OCI-M2 (cell line): ENCODE measurements around the gene PAGR1.
"Not testable (repeated sequence)": the region's sequence is repeated elsewhere in the genome, so short reads cannot be mapped to it uniquely, and the experiment has no call there.

ENCODE experiments used
- DNase-seq: peaks from one replicate; lab custom pipeline; 2025; ENCODE audit not compliant: unreplicated experiment; lab: John Stamatoyannopoulos, UW

Gene PAGR1

DNA sequence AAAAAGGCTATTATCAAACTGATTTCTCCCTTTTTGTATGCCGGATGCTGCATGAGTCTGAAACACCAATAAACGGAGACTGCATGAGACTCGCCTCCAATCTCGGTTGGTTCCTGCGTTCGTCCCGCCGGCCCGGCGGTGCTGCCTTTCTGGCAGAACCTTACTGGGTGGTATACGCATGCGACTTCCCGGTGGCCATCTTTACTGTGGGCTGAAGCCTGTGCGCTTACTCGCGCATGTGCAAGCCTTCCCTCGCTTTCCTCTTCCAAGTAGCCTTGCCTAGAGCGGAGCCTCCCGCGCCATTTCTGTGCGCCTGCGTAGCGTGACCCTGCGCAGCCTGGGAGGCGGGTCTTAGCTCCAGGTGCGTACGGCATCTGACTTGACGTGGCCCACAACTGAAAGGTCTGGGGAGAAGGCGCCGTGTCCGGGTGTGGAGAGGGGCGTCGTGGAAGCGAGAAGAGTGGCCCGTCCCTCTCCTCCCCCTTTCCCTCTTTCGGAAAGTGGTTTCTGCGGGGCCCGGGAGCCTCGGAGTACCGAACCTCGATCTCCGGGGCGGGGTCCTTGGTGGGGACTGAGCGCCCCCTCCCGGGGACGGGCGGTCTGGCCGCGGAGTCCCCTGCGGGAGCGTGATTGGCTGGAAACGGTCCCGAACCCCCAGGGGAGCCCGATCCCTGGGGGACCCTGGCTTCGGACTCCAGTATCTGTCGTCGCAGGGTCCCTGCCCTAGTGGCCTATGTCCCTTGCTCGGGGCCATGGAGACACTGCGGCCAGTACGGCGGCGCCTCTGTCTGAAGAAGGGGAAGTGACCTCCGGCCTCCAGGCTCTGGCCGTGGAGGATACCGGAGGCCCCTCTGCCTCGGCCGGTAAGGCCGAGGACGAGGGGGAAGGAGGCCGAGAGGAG, at the start of gene PAGR1:
TSS of gene PAGR1 (plus strand) at position 360 of the 901 bp plus-strand sequence. CDS start at position 734, 374 bp downstream.
- DNase-seq, result peak; percentile 77

DNA sequence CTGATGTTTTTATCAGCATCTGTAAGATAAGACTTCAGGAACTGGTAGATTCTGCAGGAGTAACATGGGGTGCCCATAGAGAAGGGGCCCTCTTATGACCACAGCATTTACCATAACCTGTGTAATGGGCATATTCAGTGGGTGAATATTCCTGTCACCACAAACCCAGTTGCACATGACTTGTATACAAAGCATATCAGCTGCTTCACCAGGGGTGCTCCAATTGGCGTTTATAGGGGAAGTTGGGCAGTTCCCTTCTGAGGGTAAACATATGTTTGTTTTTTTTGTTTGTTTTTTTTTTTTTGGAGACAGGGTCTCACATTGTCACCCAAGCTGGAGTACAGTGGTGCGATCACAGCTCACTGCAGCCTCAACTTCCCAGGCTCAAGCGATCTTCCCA, 49.4 kb upstream of the PAGR1 start:
- no peak for DNase-seq

DNA sequence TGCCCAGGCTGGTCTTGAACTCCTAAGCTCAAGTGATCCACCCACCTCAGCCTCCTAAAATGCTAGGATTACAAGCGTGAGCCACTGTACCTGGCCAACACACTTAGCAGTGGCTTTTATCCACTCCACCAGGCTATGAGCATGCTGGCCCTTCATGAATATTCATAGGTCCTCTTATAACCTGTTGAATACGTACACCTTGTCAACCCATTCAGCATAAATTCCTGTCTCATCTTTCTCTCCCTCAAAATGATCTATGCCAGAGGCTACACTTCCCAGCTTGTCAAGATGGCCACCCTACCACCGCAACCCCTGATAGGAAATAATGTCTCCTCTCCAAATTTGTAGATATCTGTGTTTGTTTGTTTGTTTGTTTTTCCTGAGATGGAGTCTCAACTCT, 48.9 kb upstream of the PAGR1 start:
- no peak for DNase-seq

DNA sequence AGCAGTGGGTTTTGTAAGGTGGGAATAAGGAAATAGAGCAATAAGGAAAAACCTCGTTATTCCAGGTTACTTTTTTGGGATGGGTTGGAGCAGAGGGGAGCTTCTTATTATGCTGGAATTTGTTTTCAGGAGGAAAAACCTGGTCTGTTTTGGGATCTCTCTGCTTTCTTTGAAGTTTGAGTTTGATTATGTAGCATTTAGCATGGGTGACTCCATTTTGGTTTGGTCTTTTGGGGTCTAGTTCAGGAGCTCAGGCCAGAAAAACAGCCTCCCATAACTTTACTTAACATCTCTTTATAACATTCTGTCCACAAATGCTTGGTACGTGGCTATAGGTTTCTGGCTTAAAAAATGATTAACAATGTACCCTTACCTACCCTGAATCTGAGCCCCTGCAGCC, 46.4 kb upstream of the PAGR1 start:
- no peak for DNase-seq

DNA sequence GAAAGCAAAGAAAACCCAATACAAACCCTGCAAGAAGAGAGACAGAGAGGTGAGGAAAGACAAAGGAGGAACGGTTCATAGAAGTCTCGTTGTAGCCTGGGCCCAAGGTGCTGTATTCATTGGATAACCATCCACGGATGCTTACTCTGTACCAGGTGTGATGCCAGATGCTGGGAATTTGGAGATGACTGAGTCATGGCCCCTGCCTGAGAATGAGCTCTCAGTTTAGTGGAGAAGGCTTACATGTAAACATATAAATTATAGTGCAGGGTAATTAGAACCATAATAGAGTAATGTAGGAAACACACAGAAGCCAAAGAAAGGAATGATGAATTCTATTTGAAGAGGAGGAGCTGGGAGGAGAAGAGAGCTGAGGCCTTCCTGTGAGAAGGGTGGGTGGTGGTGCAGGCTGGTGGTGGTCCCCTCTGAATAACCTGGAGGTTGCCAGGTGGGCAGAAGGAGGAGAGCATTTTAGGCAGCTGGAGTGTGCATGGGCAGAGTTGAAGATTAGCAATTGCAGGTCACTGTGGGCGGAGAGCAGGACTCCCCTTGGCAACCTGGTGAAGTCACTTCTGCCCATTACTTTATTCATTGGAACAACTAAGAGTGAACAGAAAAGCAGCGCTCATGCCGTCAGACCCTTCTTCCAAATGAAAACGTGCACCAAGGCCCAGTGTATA, 45.6 kb upstream of the PAGR1 start:
- no peak for DNase-seq

DNA sequence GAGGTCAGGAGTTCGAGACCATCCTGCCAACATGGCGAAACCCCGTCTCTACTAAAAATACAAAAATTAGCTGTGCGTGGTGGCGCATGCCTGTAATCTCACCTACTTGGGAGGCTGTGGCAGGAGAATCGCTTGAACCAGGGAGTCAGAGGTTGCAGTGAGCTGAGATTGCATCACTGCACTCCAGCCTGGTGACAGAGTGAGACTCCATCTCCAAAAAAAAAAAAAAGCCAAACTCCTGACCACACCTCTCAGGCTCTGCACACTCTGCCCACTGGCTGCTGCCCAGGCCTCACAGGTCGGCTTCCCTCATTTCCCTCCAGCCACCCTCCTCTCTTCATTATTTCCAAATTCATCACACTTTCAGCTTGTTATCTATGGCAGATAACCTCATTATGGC, 43.6 kb upstream of the PAGR1 start:
- not testable (repeated sequence) for DNase-seq

DNA sequence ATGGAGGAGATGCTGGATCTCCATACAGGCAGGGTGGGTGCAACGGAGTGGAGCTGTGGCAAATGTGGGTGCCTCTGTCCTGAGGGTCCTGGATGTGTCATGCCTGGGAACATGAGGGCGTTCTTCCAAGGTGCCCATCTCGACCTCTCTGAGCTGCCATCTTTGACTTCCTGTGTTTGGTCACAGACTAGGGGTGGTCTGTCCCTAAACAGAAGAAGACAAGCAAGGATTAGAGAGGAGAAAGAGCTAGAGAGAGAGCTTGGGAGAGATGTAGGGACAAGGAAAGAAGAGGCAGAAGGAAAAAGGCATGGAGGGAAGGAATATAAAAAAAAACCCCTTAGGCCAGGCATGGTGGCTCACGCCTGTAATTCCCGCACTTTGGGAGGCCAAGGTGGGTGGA, 41.2 kb upstream of the PAGR1 start:
- DNase-seq, result no peak

DNA sequence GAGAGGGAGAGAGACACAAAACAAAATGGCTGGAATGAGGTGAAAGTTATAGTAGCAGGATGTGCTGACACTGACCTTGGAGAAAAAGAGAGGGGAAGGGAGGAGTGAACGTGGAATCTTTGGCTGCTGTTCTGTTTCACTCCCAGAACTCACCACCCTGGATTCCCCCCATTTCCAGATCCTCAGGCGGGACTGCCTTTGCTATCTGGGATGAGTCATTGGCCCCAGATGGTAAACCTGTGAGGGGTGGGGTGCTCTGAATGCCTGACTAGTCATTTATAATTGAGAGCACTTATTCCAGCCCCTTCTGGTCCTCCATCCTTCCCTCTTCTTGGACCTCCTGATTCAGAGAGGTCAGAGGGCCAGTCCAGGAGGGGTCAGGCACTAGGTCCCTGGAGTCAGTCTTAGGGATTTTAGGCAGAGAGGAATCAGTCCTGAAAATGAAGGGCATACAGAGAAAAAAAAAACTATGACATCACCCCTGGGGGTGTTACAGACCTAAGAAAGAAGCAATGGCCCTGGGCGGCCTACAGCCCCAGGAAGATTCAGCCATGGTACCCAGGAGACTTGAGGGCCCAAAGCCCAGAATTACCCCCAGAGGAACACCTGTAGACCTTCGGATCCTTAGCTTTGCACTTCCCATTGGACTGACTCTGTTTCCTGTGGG, 40.1 kb upstream of the PAGR1 start:
- DNase-seq, result no peak

DNA sequence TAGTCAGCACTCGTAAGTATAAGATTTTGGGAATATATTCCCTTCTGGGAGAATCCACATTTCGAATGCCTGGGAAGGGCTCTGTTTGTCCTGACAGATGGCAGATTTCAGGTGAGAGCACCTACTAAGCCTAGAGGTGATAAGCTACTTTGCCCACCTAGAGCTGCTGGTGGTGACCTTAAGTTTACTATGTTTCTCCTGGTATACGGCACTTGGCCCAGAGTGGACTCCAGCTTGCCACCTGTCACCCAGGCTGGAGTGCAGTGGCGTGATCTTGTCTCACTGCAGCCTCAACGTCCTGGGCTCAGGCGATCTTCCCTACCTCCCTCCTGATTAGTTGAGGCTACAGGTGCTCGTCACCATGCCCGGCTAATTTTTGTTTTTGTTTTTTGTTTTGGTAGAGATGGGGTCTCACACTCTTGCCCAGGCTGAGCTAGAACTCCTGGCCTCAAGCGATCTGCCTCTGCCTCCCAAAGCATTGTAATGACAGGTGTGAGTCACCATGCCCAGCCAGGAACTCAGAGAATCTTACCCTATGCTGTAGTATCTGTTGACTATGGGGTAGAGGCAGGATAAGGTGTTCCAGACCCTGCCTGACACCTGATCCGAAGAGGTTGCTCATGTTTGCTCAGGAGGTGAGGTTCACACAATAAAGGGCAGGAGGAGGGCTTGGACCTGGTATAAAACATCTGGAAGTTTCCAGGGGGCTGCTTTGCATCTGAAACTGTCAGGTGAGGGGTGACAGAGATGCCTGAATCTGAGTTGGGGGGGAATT, 38.2 kb upstream of the PAGR1 start, which contains the start of gene ZG16:
TSS of gene ZG16 (plus strand) at position 681 of the 775 bp plus-strand sequence. CDS start 1,011 bp downstream, outside the sequence.
- no peak for DNase-seq

DNA sequence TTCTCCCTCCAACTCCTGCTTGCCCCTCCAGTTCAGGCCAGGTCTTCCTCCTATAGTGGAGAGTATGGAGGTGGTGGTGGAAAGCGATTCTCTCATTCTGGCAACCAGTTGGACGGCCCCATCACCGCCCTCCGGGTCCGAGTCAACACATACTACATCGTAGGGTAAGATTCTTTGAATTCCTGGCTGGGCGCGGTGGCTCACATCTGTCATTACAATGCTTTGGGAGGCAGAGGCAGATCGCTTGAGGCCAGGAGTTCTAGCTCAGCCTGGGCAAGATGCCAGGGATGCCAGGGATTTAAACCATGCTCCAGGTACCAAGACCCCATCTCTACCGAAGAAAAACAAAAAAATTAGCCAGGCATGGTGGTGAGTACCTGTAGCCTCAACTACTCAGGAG, 36.5 kb upstream of the PAGR1 start:
- DNase-seq, result no peak

DNA sequence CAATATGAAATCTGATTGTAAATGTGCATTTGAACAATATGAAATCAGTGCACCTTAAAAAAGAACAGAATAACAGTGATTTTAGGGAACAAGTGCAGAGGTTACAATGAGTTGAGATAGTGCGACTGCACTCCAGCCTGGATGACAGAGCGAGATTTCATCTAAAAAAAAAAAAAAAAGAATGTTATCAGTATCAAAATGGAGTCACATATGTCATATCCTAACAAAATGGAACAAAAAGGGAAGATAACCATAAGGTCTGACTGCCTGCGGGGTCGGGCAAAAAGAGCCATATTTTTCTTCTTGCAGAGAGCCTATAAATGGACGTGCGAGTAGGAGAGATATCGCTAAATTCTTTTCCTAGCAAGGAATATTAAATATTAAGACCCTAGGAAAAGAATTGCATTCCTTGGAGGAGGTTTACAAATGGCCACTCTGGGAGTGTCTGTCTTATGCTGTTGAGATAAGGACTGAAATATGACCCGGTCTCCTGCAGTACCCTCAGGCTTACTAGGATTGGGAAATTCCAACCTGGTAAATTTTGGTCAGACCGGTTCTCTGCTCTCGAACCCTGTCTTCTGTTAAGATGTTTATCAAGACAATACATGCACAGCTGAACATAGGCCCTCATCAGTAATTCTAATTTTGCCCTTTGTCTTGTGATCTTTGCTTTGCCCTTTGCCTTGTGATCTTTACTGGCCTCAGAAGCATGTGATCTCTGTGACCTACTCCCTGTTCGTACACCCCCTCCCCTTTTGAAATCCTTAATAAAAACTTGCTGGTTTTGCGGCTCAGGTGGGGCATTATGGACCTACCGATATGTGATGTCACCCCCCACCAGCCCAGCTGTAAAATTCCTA, 32.6 kb upstream of the PAGR1 start:
- DNase-seq, result not testable (repeated sequence)

DNA sequence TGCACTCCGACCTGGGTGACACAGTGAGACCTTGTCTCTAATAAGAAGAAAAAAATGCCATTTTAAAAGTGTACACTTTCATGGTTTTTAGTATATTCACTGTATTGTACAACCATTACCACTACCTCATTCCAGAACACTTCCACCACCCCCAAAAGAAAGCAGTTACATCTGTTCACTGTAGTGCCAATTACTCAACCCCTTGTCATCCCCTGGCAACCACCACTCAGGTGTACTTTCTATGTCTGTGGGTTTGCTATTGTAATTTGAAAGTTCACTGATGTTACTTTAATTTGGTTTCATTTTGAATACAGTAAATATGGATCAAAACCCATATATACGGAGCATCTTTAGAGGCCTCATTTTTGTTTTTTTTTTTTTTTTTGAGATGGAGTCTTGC, 31.8 kb upstream of the PAGR1 start:
- DNase-seq, result no peak

DNA sequence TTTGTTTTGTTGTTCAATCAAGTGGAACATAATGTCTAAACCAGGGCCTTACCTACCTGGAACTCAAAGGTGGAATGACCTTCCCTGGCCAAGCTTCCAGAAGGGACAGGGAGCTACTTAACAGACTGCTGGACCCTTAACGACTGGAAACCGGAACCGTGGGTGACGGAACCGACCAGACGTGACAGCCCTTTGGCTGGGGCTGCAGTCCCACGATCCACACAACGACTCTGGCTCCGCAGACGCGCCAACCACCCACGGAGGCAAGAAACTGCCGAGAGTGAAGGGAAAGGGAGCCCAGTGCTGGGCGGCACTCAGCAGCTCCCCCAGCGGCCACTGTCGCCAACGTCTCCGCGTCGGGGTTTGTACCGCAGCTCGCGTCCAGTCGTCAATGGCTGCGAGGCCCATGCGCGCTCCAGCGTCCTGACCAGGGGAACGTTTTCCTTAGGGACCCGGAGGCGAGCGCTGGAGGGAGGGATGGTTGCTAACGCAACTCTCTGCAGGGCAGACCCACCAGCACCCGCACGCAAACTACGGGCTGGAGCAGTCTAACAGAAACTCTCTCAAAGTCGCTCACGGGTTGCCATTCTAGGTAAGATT, 31.0 kb upstream of the PAGR1 start:
- no peak for DNase-seq

DNA sequence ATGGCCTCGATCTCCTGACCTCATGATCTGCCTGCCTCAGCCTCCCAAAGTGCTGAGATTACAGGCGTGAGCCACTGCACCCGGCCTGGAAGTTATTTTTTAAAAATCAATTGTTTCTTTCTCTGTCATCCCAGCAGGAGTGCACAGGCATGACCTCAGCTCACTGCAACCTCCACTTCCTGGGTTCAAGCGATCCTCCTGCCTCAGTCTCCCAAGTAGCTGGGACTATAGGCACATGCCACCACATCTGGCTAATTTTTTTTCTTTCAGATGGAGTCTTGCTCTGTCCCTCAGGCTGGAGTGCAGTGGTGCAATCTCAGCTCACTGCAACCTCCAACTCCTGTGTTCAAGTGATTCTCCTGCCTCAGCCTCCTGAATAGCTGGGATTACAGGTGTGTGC, 28.8 kb upstream of the PAGR1 start:
- DNase-seq, result not testable (repeated sequence)

DNA sequence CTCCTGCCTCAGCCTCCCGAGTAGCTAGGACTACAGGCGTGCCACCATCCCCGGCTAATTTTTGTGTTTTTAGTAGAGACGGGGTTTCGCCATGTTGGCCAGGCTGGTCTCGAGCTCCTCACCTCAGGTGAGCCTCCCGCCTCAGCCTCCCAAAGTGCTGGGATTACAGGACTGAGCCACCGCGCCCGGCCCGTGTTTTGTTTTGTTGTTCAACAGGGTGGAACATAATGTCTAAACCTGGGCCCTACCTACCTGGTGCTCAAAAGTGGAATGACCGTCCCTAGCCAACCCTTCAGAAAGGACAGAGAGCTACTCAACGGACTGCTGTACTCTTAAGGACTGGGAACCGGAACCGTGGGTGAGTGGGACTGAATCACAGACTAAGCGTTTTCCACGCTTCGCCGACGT, 26.2 kb upstream of the PAGR1 start:
- no peak for DNase-seq

DNA sequence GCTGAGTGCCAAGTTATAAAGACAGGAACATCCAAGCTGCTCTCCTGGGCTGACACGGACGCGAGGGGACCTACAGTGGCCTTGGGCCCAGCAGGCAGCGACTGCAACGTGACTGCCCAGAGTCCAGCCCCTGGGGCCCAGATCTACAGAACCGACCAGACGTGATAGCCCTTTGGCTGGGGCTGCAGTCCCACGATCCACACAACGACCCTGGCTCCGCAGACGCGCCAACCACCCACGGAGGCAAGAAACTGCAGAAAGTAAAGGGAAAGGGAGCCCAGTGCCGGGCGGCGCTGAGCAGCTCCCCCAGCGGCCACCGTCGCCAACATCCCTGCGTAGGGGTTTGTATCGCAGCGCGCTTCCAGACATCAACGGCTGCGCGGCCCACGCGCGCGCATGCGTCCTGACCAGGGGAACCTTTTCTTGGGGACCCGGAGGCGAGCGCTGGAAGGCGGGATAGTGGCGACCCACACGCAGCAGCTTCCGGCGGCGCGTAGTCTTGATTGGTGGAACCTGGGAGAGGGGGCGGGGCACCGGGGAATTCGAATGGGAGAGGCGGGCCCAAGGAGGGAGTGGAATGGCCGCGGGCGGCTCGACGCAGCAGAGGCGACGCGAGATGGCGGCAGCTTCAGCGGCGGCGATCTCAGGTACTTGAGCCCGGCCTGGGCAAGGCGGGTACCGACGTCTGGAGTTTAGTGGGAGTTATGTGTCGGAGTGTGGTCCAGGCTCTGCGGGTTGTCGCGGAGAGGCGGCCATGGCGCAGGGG, 25.6 kb upstream of the PAGR1 start, which contains the start of gene KIF22:
TSS of gene KIF22 (plus strand) at position 569 of the 766 bp plus-strand sequence. CDS start at position 578, 9 bp downstream.
- peak; percentile 76 for DNase-seq

DNA sequence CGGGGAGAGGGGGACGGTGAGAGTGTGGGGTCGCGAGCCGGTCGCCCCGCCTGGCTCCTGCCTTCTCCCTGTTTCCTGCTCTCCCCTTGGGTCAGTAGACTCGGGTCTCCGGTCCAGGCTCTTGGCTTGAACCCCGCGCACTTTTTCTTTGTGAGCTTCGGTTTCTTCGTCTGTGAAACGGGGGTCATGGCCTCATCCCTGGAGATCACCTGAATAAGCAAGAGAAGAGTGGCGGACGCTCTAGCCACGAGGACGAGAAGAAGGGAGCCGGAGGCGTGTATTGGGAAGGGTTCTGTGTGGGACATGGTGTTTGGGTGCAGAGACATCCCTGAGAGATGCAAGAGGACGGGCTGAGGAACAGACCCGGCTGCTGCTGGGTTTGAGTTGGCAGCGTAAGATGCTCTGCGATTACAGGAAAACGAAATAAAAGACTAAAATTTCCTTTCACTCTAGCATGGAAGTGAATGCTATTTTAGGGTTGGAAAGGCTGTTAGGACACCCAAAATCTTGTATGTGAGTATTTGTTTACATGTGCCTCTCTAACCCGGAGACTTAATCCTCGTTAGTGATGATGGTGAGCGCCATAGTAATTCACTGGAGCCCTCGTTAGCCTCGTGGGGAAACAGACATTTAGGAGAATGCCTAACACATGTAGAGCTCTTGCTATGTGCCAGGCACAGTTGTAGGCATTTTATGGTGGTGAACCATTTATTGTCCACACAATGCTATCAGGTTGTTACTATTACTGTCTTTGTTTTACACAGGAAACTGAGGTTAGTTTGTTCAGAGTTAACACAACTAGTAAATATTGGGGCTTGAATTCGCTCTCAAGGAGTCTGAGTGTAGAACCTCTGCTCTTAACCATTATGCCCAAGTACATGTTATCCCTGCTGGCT, 24.8 kb upstream of the PAGR1 start:
- DNase-seq, result no peak
